ENCODE measurements around the gene PHACTR3. TPM values are rescaled to one million over a fixed set of nuclear protein-coding genes. Genes with fewer than 3 reads are reported as not detected.
A peak's percentile ranks its signal among the peaks of the same experiment; 100 is the strongest.

PHACTR3 gene
- polyA plus RNA-seq, 1 donor (not counting 4 experiments of a cell fraction or from before 2014, with no cell fraction given), result 2.6 TPM

DNA sequence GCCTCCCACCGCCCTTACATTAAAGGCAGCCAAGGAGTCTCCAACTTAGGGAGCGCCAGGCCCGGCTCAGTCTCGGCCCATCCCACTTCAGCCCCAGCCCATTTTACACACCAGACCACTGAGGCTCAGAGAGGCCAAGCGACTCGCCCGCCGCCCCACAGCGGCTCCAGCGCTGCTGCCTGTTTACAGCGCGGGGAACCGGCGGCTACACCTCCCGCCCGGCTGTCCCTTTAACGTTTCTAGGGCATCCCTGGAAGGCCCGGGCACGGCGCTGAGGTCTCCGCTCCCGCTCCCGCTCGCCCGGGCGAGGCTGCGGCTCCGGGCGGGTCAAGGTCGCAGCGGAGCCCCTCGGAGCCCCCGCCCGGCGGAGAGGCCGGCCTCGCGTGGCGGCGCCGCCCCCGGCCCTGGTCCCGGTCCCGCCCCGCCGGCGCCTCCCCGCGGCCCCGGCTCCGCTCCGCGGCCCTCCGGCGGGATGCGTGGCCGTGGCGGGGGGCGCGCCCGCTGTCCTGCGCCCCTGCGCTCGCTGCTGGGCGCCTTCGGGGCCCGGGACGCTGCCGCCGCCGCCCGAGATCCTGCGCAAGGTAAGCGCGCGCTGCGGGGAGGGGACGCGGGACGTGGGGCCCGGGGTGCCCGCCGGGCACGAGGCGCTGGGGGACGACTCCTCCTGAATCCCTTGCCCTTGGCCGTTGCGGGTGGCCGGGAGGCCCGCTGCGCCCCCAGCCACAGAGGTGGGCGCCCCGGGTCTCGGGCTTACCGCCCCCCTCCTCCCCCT is 27.1 kb upstream of the PHACTR3 start:
- dilution Hi-C loops (cut with MboI; ENCODE audit: extremely low pct_ligation_motif_present, low sequenced_read_pairs), result no loop called here
- no peak for DNase-seq (ENCODE audit: low read depth, low spot score)

DNA sequence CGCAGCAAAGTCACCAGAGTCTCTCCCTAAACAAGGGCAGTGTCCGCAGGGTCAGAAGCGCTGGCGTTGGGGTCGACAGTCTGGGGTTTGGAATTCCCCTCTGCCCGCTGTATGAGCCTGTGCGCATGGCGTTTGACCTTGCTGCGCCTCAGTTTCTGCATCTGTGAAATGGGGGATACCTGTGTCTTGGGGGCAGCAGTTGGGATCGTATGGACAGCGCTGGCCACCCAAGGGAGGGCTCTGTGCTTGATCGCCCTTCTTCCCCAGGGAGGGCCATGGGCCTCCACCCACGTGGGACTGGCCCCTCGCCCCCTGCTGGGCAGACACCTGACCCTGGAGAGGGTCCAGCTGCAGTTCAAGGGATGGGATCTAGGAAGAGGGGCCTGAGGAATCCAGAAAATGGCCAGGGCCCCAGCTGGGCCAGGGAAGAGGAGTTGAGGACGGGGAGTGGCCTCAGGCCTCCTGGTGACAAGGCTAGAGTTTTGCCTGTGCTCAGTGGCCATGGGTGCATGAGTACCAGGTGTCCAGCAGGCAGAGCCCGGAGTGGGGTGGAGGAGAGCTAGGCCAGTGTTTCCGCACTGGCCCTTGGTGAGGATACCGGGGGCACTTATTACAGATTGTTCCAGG is 26.4 kb upstream of the PHACTR3 start:
- no peaks in the 10 kb centered on the region for H3K79me2 ChIP-seq (ENCODE audit: control insufficient read depth, insufficient read depth, low read length)
- no peaks in the 10 kb centered on the region for H3K36me3 ChIP-seq (ENCODE audit: control insufficient read depth in 2 of 2, extremely low read depth in 1 of 2, insufficient read depth in 2 of 2, low read length in 2 of 2)
- no peak overlapping the region for H3K4me3 ChIP-seq (ENCODE audit: control insufficient read depth in 2 of 3, extremely low read depth in 1 of 3, insufficient read depth in 2 of 3, low read depth in 1 of 3, low read length in 3 of 3)
- no peak for DNase-seq (ENCODE audit: low read depth, low spot score)
- TF ChIP-seq, protein P1, sequence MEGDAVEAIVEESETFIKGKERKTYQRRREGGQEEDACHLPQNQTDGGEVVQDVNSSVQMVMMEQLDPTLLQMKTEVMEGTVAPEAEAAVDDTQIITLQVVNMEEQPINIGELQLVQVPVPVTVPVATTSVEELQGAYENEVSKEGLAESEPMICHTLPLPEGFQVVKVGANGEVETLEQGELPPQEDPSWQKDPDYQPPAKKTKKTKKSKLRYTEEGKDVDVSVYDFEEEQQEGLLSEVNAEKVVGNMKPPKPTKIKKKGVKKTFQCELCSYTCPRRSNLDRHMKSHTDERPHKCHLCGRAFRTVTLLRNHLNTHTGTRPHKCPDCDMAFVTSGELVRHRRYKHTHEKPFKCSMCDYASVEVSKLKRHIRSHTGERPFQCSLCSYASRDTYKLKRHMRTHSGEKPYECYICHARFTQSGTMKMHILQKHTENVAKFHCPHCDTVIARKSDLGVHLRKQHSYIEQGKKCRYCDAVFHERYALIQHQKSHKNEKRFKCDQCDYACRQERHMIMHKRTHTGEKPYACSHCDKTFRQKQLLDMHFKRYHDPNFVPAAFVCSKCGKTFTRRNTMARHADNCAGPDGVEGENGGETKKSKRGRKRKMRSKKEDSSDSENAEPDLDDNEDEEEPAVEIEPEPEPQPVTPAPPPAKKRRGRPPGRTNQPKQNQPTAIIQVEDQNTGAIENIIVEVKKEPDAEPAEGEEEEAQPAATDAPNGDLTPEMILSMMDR (optimal IDR thresholded peaks at IDR 0.05 in 1 of 3, IDR thresholded peaks at IDR 0.05 in 1 of 3, conservative IDR thresholded peaks at IDR 0.05 in 1 of 3; ENCODE audit: extremely low read depth in 1 of 3, insufficient read depth in 2 of 3, low read length in 3 of 3), result no peak
- TF ChIP-seq EZH2 (IDR thresholded peaks at IDR 0.05; ENCODE audit: low read length), result no peak
- no peaks in the 10 kb centered on the region for H3K9me3 ChIP-seq (ENCODE audit: control insufficient read depth, low read depth, low read length)
- H2AFZ ChIP-seq (ENCODE audit: control insufficient read depth, low read length), result no peak overlapping the region
- no peak overlapping the region for H3K9ac ChIP-seq (ENCODE audit: control insufficient read depth, extremely low read depth, insufficient read depth, low read length)
- H3K9me1 ChIP-seq (ENCODE audit: control insufficient read depth, extremely low read depth, insufficient read depth, low read length), result no peaks in the 10 kb centered on the region
- no peak overlapping the region for H3K27ac ChIP-seq (ENCODE audit: control insufficient read depth, insufficient read depth, low read length)
- peaks cover 57% of the 10 kb centered on the region for H3K27me3 ChIP-seq (ENCODE audit: control insufficient read depth, extremely low read depth, insufficient read depth, low read length)
- H4K20me1 ChIP-seq (ENCODE audit: control insufficient read depth, extremely low read depth, insufficient read depth, low read length), result no peaks in the 10 kb centered on the region
- H3K4me1 ChIP-seq (ENCODE audit: control insufficient read depth, extremely low read depth, insufficient read depth, low read length), result no peaks in the 10 kb centered on the region
- dilution Hi-C loops (cut with MboI; ENCODE audit: extremely low pct_ligation_motif_present, low sequenced_read_pairs), result no loop called here
- H3K4me2 ChIP-seq (ENCODE audit: control insufficient read depth, extremely low read depth, insufficient read depth, low read depth, low read length), result no peak overlapping the region
- FAIRE-seq, result no peak

More for the DNA sequence above, 27.1 kb upstream of the PHACTR3 start:
- Histone ChIP-seq H4K20me1 (ENCODE audit: control insufficient read depth, extremely low read depth, insufficient read depth, low read length) (no peaks in the 10 kb centered on the region), H3K79me2 (ENCODE audit: control insufficient read depth, insufficient read depth, low read length) (no peaks in the 10 kb centered on the region), H3K9me1 (ENCODE audit: control insufficient read depth, extremely low read depth, insufficient read depth, low read length) (no peaks in the 10 kb centered on the region), H3K27me3 (ENCODE audit: control insufficient read depth, extremely low read depth, insufficient read depth, low read length) (peaks cover 56% of the 10 kb centered on the region), H3K36me3 (ENCODE audit: control insufficient read depth in 2 of 2, extremely low read depth in 1 of 2, insufficient read depth in 2 of 2, low read length in 2 of 2) (no peaks in the 10 kb centered on the region), H3K4me2 (ENCODE audit: control insufficient read depth, extremely low read depth, insufficient read depth, low read depth, low read length) (no peak overlapping the region), H2AFZ (ENCODE audit: control insufficient read depth, low read length) (no peak overlapping the region), H3K9me3 (ENCODE audit: control insufficient read depth, low read depth, low read length) (no peaks in the 10 kb centered on the region), H3K27ac (ENCODE audit: control insufficient read depth, insufficient read depth, low read length) (no peak overlapping the region), H3K9ac (ENCODE audit: control insufficient read depth, extremely low read depth, insufficient read depth, low read length) (no peak overlapping the region), H3K4me1 (ENCODE audit: control insufficient read depth, extremely low read depth, insufficient read depth, low read length) (no peaks in the 10 kb centered on the region), H3K4me3 (ENCODE audit: control insufficient read depth in 2 of 3, extremely low read depth in 1 of 3, insufficient read depth in 2 of 3, low read depth in 1 of 3, low read length in 3 of 3) (no peak overlapping the region)
- TF ChIP-seq EZH2 (IDR thresholded peaks at IDR 0.05; ENCODE audit: low read length), result peak; percentile 73
- TF ChIP-seq, protein P1 (optimal IDR thresholded peaks at IDR 0.05 in 1 of 3, IDR thresholded peaks at IDR 0.05 in 1 of 3, conservative IDR thresholded peaks at IDR 0.05 in 1 of 3; ENCODE audit: extremely low read depth in 1 of 3, insufficient read depth in 2 of 3, low read length in 3 of 3), result no peak
- FAIRE-seq, result no peak
